DMS114 treated with DMSO at 0.1 percent for 48 hours (cell line): ENCODE results near the gene OPCML.

Experiments
- DNase-seq: peaks from one replicate; lab custom pipeline; 2025; ENCODE audit not compliant: unreplicated experiment; lab: John Stamatoyannopoulos, UW

The OPCML gene

DNA sequence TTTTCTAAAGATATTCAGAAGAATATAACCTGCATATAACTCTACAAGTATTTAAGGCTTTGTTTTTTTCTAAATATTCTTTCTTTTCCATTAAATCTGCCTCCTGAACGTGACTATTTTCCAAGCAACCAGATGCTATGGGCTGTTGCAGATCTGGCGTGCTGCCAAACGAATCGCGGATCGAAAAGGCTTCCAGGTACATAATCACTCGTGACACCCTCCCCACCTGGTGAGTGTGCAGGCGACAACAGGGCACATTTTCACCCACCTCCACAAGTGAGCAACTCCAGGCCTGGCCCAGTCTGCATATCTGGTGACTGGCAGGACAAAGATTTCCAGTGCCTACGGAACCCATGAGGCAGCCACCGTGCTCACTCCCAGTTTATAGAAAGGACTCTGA, 660.1 kb downstream of the OPCML start:
- DNase-seq = no peak

DNA sequence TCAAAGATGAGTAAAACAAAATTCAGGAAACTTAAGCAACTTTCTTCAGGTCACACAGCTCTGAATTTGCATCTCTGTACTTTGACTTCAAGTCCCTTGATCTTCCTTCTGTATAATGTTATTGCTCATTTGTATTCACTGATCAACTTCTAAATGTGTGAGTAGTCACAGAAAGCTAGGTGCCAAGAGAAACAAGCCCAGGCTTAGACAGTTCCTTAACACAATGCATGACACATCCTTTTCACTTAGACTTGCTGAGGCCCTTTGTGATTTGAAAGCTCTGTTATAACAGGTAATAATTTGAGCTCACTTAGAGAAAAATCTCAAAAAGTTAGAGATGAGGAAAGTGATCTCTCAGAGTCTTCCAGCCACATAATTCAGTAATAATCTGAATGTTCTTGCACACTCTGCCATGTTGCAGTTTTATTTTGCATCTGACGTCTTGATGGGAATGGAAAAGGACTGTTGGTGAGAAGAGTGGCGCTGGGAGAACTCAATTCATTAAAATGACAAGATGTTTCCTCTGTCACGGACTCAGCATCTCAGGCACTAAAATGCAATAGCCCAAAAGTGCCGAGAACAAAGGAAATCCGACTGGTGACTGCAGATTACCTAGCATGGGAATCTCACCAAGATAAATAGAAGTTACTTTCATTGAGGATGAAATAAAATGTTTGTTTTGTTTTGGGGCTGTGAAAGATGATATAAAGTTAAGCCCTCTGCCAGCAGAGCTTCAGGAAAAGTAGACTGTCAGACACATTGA, 665.3 kb downstream of the OPCML start:
- DNase-seq = no peak

- DNase-seq = no peak
These were observed 666.7 kb downstream of the OPCML start for GRCh38 chr11:132865623-132866022.

- no peak for DNase-seq
These were observed 667.3 kb downstream of the OPCML start for GRCh38 chr11:132864811-132865576.

GRCh38 chr11:132862933-132863332, 669.4 kb downstream of the OPCML start:
- DNase-seq = no peak

GRCh38 chr11:132862137-132862536, 670.2 kb downstream of the OPCML start:
- DNase-seq = no peak

GRCh38 chr11:132859306-132859705, 673.0 kb downstream of the OPCML start:
- DNase-seq = no peak

- DNase-seq = no peak
These were observed 674.1 kb downstream of the OPCML start for GRCh38 chr11:132858223-132858622.

- DNase-seq = no peak
These were observed 676.3 kb downstream of the OPCML start for GRCh38 chr11:132856032-132856431.

DNA sequence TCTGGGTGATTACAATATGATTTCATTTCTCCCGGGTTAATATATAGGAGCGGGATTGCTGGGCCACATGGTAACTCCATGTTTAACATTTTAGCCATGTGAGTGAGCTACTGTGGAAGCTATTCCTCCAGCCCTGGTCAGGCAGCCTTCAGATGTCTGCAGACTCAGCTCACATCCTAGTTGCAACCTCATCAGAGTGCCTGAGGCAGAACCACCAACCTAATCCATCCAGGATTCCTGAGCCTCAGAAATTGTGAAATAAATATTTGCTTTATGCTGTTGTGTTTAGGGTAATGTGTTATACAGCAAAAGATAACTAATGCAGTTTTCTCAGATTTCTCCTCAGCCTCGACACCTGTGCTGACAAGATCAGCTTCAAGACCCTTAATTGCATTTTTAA, 676.8 kb downstream of the OPCML start:
- no peak for DNase-seq

DNA sequence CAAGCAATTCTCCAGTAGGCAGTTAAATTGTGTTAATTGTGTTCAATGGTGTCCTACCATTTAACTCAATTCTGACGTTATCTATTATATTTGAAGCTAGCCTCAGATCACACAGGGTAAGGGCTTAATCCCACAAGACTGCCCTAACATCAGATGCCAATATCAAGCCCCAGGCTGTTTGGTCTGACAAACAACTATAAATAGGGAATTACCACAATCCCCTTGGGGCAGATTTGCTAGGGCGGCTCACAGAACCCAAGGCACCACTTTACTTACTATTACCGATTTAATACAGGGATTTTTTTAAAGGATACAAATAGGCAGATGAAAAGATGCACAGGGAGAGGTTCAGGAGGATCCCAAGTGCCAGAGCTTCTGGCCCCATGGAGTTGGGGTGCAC, 678.4 kb downstream of the OPCML start:
- DNase-seq = no peak

- DNase-seq = no peak
These were observed 679.9 kb downstream of the OPCML start for GRCh38 chr11:132852361-132852760.

DNA sequence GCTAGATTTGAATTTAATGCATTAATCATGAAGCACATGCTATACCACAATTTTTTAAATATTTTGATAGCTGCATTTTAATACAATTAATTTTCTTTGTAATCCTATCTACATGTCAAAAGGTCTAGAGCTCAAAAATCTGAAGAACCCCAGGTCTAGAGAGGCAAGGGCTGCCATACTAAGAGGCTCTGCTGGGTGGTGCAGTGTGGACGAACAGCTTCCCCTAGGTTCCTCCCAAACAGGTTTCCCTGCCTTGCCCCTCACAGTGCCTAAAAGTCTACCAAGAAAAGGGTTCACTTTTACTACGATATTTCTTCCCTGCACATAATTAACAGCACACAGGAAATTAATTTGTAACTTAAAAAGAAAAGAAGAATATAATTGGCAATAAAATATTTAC, 681.1 kb downstream of the OPCML start:
- DNase-seq = no peak

GRCh38 chr11:132850266-132850665, 682.0 kb downstream of the OPCML start:
- no peak for DNase-seq

DNA sequence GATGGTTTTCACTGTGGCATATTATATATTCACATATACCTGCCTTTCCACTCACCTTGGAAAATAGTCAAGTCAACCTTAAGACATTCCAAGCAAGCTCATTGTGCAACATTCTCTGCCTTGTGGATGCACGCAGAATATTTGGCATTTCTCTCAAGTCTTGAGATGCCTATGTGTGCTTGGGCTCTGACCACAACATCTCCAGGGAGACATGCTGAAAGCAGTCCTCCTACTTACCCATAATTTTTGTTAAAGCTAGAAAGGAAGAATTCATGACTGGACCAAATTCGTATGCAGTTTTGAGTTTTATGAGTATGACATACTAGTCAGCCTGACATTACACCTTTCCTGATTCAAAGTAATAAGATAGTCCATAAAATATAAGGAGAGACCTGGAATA, 684.0 kb downstream of the OPCML start:
- no peak for DNase-seq

GRCh38 chr11:132846075-132846474, 686.2 kb downstream of the OPCML start:
- DNase-seq = no peak

GRCh38 chr11:132844956-132845696, 687.2 kb downstream of the OPCML start:
- DNase-seq = no peak

- DNase-seq = no peak
These were observed 691.6 kb downstream of the OPCML start for GRCh38 chr11:132840660-132841059.

DNA sequence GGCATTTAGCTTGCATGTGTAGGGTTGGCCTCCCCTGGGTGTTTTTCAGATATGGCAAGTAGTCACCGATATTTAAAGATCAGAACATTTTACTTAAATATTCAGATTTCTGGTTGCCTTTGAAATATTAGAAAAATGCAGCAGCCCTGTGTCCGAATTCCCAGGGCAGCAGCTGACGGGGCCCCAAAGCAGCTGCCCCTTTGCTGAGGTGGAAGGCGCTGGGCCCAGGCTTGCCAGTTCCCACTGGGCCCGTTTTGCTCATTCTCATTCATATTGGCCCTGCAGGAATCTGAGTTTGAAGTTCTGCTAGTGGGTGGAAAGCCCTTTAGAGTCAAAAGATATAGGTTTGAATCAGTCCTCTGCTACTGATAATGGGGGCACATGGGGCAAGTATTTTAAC, 692.1 kb downstream of the OPCML start:
- DNase-seq = no peak

DNA sequence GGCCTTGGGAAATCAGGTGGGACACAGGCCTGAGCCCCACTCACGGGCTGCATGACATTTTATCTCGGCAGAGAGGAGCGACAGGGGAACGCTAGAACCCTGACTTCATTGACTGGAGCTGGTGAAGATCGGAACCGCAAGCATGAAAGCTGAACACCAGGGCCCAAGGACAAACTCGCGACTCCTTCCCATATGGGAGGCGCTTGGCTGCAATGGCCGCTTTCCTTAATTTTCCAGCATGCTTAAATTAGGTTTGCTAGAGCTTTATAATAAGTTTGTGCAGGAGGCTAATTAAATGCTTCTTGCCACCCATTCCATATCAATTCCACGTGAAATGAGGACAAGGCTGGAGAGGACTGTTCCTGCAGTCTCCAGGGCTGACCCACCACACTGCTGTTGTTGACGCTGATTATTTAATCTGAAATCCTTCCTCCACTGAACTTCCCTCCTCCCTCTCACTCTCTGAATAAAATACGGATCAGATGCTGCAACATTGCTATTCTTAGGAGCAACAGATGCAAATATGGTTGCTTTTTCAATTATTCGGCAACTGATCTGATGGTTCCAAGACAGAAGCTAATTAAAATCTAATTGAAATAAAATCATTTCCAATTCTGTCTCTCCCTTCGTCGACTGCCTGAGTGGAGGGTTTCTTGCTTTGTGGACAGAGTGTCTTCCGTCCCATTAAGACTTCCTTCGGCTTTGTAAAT, 692.9 kb downstream of the OPCML start:
- no peak for DNase-seq

GRCh38 chr11:132838627-132839026, 693.7 kb downstream of the OPCML start:
- DNase-seq = no peak
